Endothelial cell (in vitro differentiated cells): ENCODE measurements around the gene DUSP3. TPM values are rescaled to one million over a fixed set of nuclear protein-coding genes. Genes with fewer than 3 reads are reported as not detected.

Source experiments
- DNase-seq: peaks from one replicate; pipeline ENCODE4 v3.0.0; 2021; ENCODE audit warnings: low spot score
- H3K27ac Mint-ChIP-seq: one replicate; pipeline ENCODE4 v1.8.0; 2021; ENCODE audit warnings: mixed read lengths, inconsistent platforms; ENCODE audit not compliant: unreplicated experiment
- H3K27me3 Mint-ChIP-seq: one replicate; pipeline ENCODE4 v1.8.0; 2021; ENCODE audit warnings: mild to moderate bottlenecking, moderate library complexity, mixed read lengths, inconsistent platforms; ENCODE audit not compliant: unreplicated experiment
- H3K36me3 Mint-ChIP-seq: one replicate; pipeline ENCODE4 v1.8.0; 2021; ENCODE audit warnings: mild to moderate bottlenecking, low read depth, mixed read lengths, inconsistent platforms; ENCODE audit not compliant: unreplicated experiment
- H3K4me1 Mint-ChIP-seq: one replicate; pipeline ENCODE4 v1.8.0; 2021; ENCODE audit warnings: mild to moderate bottlenecking, mixed read lengths, inconsistent platforms; ENCODE audit not compliant: unreplicated experiment
- H3K4me3 Mint-ChIP-seq: one replicate; pipeline ENCODE4 v1.8.0; 2021; ENCODE audit warnings: mild to moderate bottlenecking, mixed read lengths, inconsistent platforms; ENCODE audit not compliant: unreplicated experiment
- H3K9me3 Mint-ChIP-seq: one replicate; pipeline ENCODE4 v1.8.0; 2021; ENCODE audit warnings: mixed read lengths, inconsistent platforms; ENCODE audit not compliant: unreplicated experiment
- total RNA-seq: library from RNA; stranded (reverse); fragmentation: NEBNext Ultra II Directional; extraction: Animal tissue kit (Norgen Biotek cat#: 25700); gene quantifications from one replicate; pipeline ENCODE4 v1.2.1, GENCODE V29; 2021; ENCODE audit not compliant: unreplicated experiment
- TF ChIP-seq, protein P1 (sequence below): fragments of 200-600 bp; sonication (generic); IDR thresholded peaks from one replicate; pipeline ENCODE4 v1.5.0; 2021; ENCODE audit warnings: antibody characterized with exemption; ENCODE audit not compliant: unreplicated experiment

The DUSP3 gene
- total RNA-seq, 1 donor from 2014 or later: 41.4 TPM

DNA sequence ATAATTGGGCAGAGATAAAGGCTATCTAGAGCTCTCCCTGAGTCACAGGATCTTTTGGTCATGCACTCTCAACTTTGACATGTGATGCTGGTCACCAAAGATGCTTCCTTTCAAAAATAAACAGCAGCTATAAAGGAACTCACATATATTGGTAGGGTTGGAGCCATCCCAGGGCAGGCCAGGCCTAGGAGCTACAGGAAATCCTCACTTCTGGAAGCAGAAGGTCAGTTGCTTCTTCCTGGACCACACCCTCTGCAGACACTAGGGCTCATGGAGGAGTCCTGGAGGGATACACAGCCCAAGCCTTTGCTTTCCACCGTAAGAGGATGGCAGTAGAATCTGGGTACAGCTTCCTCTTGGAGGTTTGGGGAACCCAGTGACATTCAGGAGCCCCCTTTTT is 44.8 kb downstream of the DUSP3 start:
- peaks cover 3% of the 10 kb centered on the region for H3K27me3 Mint-ChIP-seq
- H3K27ac Mint-ChIP-seq: no peak overlapping the region
- DNase-seq: no peak
- no peak overlapping the region for H3K4me3 Mint-ChIP-seq
- TF ChIP-seq, protein P1, sequence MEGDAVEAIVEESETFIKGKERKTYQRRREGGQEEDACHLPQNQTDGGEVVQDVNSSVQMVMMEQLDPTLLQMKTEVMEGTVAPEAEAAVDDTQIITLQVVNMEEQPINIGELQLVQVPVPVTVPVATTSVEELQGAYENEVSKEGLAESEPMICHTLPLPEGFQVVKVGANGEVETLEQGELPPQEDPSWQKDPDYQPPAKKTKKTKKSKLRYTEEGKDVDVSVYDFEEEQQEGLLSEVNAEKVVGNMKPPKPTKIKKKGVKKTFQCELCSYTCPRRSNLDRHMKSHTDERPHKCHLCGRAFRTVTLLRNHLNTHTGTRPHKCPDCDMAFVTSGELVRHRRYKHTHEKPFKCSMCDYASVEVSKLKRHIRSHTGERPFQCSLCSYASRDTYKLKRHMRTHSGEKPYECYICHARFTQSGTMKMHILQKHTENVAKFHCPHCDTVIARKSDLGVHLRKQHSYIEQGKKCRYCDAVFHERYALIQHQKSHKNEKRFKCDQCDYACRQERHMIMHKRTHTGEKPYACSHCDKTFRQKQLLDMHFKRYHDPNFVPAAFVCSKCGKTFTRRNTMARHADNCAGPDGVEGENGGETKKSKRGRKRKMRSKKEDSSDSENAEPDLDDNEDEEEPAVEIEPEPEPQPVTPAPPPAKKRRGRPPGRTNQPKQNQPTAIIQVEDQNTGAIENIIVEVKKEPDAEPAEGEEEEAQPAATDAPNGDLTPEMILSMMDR: no peak
- H3K36me3 Mint-ChIP-seq: peaks cover 6% of the 10 kb centered on the region
- peaks cover 6% of the 10 kb centered on the region for H3K9me3 Mint-ChIP-seq
- H3K4me1 Mint-ChIP-seq: peaks cover 9% of the 10 kb centered on the region

DNA sequence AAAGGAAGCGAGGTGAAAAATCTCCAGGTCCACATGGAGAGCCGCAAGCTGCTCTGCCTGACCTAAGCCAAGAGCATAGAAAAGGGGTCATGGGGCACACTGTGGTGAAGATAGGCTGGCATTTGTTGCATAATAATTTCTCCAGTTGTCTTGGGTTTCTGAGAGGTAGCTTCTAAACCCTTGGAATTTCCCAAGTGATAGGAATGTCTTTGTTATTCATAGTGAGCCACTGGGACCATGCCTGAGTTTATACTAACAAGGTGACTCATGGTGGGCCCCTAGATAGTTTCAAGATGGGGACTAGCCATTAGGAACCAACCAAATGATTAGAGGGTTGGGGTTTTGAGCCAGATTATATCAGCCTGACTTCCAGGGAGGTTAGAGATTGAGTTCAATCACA is 45.8 kb downstream of the DUSP3 start:
- TF ChIP-seq, protein P1: no peak
- Mint-ChIP-seq H3K27me3 (peaks cover 3% of the 10 kb centered on the region), H3K36me3 (peaks cover 6% of the 10 kb centered on the region), H3K4me1 (peaks cover 9% of the 10 kb centered on the region), H3K4me3 (no peak overlapping the region), H3K27ac (no peak overlapping the region), H3K9me3 (peaks cover 6% of the 10 kb centered on the region)
- no peak for DNase-seq

DNA sequence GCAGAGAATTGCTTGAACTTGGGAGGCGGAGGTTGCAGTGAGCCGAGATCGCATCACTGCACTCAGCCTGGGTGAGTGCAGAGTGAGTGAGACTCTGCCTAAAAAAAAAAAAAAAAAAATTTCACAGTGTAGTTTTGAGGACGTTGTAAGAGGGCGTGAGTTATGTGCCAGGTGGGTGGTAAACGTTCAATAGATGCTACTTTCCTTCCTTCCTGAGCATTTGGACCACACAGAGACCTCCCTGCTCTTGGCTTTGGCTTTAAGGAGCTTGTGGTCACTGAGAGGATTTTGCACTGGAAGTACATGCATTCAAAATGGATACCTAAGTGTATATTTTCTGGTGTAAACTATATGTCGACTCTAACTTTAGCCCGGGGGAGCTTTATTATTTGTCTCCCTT is 50.7 kb downstream of the DUSP3 start:
- Mint-ChIP-seq H3K27me3 (peaks cover 9% of the 10 kb centered on the region), H3K27ac (no peak overlapping the region), H3K36me3 (peaks cover 10% of the 10 kb centered on the region), H3K9me3 (peaks cover 6% of the 10 kb centered on the region), H3K4me3 (no peak overlapping the region), H3K4me1 (peaks cover 5% of the 10 kb centered on the region)
- DNase-seq: no peak
- TF ChIP-seq, protein P1: no peak

DNA sequence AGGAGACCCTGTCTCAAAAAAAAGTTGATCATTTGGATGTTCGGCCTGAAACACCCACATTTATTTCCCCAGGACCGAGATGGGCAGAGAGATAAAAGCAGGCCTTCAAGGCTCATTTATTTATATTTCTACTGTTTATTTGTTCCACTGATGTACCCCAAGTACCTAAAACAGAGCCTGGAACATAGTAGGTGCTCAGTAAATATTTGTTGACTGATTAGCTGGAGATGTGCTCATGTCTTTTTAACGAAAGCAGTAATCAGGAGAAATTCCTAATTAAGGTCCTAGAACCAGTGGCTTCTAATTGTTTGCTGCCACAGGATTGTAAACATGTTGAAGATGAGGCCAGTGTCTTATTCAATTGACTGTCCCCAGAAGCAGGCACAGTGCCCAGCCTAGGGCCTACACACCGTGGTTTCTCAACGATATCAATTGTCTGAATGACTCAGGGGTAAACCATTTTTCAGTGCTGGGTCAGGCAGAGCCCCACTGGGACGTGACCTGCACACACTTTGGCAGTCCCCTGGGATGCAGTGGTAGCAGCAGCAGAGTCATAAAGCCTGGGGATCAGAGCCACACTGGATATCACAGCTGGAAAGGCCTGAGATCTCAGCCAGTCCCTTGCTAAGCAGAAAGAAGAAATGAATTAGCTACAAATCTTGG is 54.9 kb downstream of the DUSP3 start:
- H3K27ac Mint-ChIP-seq: no peak overlapping the region
- peaks cover 29% of the 10 kb centered on the region for H3K4me1 Mint-ChIP-seq
- H3K36me3 Mint-ChIP-seq: peaks cover 4% of the 10 kb centered on the region
- DNase-seq: no peak
- TF ChIP-seq, protein P1: no peak
- H3K9me3 Mint-ChIP-seq: no peaks in the 10 kb centered on the region
- H3K27me3 Mint-ChIP-seq: peaks cover 7% of the 10 kb centered on the region
- no peak overlapping the region for H3K4me3 Mint-ChIP-seq

DNA sequence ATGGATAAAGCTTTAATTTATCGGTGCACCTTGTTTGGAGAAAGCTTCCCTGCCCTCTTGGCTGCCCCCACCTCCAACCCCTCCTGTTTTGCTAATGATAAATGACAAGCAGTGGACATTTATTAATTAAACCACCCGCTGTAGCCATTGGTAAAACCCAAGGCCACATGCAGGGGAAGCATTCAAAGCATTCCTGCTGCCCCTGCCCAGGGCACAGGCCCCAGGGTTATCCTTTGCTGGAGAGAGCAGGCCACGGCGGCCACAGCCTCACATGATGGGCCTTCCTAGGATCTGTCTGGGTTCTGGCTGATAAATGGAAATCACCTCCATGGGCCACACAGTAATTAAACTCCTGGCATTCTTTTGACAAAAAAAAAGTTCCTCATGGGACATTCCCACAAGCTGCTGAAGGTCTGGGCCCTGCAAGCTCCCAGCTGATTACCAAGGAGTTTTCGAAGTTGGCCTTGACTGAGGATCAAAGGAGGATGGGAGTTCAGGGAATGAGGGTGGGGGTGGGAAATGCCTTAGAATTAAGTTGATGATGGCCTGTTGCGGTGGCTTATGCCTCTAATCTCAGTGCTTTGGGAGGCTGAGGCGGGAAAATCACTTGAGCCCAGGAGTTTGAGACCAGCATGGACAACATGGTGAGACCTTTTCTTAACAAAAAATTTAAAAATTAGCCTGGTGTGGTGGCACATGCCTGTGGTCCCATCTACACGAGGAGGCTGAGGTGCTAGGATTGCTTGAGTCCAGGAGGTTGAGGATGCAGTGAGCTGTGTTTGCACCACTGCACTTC is 55.7 kb downstream of the DUSP3 start:
- no peak overlapping the region for H3K4me3 Mint-ChIP-seq
- H3K27ac Mint-ChIP-seq: no peak overlapping the region
- no peaks in the 10 kb centered on the region for H3K9me3 Mint-ChIP-seq
- DNase-seq: no peak
- peaks cover 4% of the 10 kb centered on the region for H3K36me3 Mint-ChIP-seq
- TF ChIP-seq, protein P1: no peak
- peaks cover 35% of the 10 kb centered on the region for H3K4me1 Mint-ChIP-seq
- H3K27me3 Mint-ChIP-seq: peaks cover 7% of the 10 kb centered on the region
